Measurements from ENCODE around the gene DHRSX.
"Not testable (repeated sequence)": the region's sequence is repeated elsewhere in the genome, so short reads cannot be mapped to it uniquely, and the experiment has no call there.

Gene DHRSX, protein sequence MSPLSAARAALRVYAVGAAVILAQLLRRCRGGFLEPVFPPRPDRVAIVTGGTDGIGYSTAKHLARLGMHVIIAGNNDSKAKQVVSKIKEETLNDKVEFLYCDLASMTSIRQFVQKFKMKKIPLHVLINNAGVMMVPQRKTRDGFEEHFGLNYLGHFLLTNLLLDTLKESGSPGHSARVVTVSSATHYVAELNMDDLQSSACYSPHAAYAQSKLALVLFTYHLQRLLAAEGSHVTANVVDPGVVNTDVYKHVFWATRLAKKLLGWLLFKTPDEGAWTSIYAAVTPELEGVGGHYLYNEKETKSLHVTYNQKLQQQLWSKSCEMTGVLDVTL

DNA sequence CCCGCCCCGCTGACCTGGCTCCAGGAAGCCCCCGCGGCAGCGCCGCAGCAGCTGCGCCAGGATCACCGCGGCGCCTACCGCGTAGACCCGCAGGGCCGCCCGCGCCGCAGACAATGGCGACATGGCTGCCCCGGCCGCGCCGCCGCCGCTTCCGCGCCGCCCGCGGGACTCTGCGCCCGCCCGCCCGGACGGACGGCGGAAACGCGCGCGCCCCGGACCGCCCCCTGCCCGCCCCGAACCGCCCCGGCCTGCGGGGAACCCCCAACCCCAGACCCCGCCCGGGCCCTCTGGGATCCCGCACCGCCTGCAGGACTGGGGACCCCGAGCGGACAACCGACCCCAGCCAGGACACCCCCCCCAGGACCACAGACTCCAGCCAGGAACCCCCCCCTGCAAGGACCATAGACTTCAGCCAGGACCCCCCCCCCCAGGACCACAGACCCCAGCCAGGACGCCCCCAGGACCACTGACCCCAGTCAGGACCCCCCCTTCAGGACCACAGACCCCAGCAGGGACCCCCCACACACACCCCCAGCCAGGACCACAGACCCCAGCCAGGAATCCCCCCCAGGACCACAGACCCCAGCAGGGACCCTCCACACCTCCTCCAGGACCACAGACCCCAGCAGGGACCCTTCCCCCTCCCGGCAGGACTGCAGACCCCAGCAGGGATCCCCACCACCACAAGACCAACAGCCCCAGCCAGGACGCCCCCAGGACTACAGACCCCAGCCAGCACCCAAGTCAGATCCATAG lies at the start of gene DHRSX, which contains the start of gene ZBED1:
Gene DHRSX, minus strand, starts transcription at position 174 of the 756 bp plus-strand sequence. Its CDS starts 51 bp downstream, at position 123.
Gene ZBED1, minus strand, starts transcription at position 174 of the 756 bp plus-strand sequence. CDS start 10,257 bp downstream, outside the sequence.
- no peak for DNase-seq

DNA sequence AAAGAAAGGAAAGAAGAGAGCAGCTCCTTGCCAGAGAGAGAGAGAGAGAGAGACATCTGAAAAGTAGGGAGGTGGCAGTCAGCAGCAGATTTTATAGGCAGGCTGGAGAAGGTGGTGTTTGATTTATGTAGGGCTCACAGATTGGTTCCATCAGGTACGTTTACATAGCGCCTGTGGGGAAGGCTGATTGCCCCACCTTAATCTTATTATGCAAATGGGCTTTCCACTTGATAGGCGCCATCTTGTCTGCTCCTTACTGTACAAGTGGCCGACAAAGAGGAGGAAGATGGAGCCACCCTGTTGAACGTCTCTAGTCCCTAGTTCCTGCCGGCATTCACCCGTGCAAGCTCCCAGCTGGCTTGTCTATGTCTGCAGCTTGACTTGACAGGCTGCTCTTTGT lies 49.1 kb upstream of the DHRSX start:
- DNase-seq, result no peak

DNA sequence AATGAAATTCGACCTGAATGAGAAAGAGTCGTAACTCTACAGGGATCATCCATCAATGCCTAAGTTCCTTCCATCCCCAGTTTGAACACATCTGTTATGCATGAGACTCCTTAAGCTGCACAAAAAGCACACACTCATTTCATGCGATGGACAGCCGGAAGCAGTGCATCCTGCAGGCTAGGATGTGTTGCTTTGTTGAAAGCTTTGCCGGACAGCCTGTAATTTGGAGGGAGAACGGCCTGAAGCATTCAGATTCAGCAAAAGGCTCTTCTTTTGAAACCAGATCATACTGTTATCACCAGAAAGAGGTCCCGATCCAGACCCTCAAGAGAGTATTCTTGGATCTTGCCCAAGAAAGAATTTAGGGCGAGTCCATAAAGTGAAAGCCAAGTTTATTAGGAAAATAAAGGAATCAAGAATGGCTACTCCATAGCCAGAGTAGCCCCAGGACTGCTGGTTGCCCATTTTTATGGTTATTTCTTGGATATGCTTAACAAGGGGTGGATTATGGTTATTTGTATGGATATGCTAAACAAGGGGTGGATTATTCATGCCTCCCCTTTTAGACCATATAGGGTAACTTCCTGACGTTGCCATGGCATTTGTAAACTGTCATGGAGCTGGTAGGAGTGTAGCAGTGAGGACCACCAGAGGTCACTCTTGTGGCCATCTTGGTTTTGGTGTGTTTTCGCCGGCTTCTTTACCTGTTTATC lies 48.1 kb upstream of the DHRSX start:
- no peak for DNase-seq

DNA sequence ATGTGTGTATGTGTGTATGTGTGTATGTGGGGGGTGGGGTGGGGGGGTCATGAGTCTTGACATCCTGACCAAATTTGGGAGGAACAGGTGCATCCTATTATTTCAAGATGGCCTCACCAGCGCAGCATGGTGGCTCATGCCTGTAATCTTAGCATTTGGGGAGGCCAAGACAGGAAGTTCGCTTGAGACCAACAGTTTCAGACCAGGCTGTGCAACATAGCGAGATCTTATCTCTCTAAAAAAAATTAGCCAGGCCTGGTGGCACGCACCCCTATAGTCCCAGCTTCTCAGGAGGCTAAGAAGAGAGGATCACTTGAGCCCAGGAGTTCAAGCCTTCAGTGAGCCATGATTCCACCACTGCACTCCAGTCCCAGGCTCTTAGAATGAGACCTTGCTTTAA lies 47.0 kb upstream of the DHRSX start:
- DNase-seq, result no peak

DNA sequence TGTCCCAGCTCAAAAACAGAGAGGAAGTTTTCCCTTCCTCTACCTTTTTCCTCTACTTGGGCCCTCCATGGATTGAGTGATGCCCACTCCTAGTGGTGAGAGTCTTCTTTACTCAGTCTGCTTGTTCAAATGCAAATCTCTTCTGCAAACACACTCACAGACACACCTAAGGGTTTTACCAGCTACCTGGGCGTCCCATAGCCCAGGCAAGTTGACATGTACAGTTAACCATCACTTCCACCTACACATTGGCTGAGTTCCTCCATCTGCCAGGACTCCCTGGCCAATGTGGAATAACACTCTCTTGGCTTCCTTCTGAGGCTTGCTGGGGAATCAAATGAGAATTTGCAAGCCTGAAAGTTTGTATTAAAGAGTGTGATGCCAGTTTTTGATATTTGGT lies 45.7 kb upstream of the DHRSX start:
- DNase-seq, result no peak

DNA sequence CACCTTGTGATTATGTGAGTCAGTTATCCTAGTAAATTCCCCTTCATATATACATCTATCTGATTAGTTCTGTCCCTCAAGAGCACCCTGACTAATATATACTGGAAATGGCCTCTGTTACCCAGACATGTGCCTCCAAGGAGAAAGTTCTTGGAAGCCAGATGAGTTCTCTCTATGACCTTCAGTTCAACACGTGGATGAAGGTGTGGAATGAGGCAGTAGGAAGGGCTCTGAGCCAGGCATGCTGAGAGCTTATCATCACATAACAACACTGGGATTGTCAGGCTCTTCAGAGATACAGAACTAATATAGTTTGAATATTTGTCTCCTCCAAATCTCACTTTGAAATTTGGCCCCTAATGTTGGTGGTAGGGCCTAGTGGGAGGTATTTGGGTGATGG lies 44.4 kb upstream of the DHRSX start:
- no peak for DNase-seq

DNA sequence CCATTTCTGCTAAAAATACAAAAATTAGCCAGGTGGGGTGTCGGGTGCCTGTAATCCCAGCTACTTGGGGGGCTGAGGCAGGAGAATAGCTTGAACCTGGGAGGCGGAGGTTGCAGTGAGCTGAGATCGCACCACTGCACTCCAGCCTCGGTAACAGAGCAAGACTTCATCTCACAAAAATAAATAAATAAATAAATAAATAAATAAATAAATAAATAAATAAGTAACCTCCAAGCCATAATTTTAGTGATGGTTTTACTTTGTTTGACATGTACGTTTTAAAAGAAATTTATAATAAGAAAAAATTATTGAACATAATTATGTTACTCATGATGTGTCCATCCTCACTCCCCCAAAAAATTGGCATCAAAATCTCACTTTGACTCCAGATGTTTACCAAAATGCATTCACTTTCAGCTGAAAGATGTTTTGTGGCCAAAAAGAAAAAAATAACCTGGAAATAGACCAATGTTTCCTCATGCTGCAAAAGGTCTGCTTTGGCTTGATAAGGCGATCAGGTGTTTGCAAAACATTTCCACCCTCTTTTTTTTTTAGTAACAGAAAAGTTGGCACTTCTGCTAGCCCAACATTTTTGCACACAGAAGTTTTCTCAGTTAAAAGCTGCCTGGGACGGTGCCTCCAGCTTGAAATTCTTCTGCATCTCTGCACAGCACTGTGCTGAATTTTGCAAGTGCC lies 42.2 kb upstream of the DHRSX start:
- DNase-seq, result no peak

DNA sequence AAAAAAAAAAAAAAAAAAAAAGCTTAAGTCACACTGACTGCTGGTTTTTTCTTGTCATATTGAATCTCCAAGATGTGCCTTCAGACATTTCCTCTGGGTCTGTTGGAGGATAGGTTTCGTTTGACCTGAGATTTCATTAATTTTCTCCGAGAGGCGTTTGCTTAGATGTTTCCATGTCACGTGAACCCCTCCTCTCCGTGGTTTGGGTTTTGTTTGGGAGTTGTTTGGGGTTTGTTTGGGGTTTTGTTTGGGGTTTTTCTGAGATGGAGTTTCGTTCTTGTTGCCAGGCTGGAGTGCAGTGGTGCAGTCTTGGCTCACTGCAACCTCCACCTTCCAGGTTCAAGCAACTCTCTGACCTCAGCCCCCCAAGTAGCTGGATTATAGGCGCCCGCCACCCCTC lies 40.8 kb upstream of the DHRSX start:
- DNase-seq, result no peak

DNA sequence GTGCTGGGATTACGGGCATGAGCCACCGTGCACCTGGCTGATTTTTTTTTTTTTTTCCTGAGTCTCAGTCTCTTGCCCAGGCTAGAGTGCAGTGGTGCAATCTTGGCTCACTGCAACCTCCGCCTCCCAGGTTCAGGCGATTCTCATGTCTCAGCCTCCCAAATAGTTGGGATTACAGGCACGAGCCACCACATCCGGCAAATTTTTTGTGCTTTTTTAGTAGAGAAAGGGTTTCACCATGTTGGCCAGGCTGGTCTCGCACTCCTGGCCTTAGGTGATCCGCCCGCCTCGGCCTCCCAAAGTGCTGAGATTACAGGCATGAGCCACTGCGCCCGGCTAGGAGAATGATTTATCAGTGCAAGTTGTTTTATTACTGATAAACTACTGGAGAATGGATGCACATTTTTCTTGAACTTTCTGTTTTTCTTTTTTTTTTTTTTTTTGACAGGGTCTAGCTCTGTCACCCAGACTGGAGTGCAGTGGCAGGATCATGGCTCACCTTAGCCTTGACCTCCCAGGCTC lies 39.7 kb upstream of the DHRSX start:
- DNase-seq, result no peak

DNA sequence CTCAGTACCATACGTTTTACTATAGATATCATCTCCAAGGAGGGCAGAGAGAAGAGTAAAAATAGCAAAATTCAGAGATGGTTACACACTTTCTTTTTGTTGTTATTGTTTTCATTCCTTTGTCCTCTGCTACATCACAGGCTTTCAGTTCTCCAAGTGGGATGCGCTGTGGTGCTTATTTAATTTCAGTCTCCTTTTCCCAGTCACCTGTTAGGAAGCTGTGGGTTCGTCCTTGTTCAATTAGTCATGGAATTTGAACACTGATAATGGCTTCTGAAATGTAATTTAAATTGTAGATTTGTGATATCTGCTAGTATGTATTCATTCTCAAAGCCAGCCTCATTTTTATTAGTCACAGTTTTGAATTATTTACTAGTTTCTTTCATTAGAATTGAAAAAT lies 38.8 kb upstream of the DHRSX start:
- DNase-seq, result no peak

DNA sequence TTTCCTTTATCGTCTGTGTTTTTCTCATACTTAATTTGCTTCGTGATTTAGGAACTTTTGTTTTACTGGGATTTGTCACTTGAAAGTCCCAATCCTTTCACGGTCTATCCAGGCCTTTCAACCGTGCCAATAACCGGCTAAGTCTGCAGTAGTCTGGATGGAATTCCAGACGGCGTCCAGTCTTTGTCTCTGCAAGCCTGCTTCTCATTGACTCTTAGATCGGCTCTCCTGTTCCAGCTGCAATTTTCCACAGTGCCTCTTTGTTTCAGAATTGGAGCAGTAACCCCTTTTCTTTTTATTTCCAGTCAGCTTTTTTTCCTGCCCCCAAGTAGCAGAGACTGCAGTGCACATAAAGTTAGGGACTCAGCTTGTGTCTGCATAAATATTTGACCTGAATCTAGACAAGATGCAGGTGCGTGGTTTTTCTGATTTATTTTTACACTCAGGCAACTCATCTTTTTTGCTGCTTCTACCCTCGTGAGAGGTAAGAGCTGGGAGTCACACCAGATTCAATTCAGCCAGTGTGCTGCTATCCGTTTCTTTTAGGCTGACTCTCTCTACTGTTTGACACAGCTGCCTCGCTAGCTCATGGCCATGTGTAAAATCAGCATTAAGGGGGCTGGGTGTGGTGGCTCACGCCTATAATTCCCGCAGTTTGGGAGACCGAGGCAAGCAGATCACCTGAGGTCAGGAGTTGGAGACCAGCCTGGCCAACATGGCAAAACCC lies 37.4 kb upstream of the DHRSX start:
- no peak for DNase-seq

DNA sequence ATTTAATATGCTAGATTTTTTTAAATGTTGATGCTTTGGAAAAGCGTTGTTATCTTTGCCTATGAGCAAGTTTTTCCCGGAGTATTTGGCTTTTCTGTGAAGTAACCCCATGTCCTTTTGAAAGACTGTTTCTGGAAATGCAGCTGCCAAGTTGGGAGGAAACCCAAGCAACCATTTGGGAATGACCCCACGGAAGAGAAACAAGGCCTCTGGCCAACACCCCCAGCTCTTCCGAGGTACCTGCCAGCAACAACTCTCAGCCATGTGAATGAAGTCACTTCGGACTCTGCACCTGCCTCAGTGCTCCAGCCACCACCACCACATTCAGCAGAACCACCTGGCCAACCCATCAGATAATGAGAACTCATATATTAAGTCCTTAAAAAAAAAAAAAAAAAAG lies 36.2 kb upstream of the DHRSX start:
- no peak for DNase-seq

DNA sequence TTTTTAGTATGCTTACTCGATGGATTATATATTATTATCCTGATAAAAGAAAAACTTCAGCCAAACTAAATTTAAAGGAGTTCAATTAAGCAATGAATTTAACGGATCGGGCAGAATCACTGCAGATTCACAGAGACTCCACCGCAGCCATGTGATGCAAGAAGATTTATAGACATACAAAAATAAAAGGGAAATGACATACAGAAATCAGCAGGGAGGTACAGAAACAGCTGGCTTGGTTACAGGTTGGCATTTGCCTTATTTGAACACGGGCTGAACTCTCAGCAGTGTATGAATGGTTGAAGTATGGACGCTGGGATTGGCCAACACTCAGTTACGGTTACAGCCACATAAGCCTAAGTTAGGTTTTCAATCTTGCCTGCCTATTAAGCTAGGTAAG lies 35.4 kb upstream of the DHRSX start:
- DNase-seq, result no peak

DNA sequence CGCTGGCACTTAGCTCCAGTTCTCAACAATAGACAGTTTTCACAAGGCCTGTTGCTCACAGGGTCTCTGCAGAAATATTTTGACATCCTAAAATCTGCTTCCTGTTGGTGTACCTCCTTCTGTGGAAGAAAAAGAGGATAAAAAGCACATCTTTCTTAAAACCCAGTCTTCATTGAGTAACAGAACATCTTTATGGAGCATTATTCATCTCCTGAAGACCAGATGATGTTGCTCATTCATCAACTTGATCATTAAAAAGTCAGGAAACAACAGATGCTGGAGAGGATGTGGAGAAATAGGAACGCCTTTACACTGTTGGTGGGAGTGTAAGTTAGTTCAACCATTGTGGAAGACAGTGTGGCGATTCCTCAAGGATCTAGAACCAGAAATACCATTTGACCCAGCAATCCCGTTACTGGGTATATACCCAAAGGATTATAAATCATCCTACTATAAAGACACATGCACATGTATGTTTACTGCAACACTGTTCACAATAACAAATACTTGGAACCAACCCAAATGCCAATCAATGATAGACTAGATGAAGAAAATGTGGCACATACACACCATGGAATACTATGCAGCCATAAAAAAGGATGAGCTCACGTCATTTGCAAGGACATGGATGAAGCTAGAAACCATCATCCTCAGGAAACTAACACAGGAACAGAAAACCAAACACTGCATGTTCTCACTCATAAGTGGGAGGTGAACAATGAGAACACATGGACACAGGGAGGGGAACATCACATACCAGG lies 33.7 kb upstream of the DHRSX start:
- not testable (repeated sequence) for DNase-seq

DNA sequence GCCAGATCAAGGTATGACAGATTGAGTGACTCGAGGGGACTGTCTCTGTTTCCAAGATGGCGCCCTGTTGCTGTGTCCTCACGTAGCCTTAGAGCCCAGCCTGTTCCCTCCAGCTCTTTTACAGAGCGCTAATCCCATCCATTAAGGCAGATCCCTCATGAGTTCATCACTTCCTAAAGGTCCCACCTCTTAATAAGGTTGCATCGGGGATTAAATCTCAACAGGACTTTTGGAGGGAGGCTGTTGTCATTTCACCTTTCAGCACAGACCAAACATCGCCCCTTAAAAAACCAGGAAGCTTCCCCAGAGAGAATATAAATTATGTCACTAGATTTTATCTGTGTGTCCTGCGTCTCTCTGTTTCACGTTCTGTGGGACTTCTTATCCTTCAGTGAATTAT lies 32.6 kb upstream of the DHRSX start:
- no peak for DNase-seq

DNA sequence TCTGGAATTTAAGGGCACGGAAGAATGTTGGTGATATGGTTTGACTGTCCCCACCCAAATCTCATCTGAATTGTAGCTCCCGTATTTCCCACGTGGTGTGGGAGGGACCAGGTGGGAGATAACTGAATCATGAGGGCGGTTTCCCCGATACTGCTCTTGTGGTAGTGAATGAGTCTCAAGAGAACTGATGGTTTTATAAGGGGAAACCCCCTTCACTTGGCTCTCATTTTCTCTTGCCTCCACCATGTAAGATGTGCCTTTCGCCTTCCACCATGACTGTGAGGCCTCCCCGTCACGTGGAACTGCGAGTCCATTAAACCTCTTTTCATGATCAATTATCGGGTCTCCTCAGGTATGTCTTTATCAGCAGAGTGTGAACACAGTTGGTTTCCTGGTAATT lies 25.6 kb upstream of the DHRSX start:
- DNase-seq, result no peak

DNA sequence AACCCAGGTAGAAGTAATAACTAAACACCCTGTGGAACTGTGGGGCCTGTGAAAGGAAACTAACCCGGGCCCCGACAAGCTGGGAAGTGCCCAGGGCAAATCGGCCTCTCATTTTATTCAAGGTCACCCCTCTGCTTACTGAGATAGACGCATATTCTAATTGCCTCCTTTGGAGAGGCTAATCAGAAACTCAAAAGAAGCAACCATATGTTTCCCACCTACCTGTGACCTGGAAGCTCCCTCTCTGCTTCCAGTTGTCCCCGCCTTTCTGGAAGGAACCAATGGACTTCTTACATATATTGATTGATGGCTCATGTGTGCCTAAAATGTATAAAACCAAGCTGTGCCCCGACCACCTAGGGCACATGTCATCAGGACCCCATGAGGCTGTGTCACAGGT lies 23.1 kb upstream of the DHRSX start:
- DNase-seq, result no peak

DNA sequence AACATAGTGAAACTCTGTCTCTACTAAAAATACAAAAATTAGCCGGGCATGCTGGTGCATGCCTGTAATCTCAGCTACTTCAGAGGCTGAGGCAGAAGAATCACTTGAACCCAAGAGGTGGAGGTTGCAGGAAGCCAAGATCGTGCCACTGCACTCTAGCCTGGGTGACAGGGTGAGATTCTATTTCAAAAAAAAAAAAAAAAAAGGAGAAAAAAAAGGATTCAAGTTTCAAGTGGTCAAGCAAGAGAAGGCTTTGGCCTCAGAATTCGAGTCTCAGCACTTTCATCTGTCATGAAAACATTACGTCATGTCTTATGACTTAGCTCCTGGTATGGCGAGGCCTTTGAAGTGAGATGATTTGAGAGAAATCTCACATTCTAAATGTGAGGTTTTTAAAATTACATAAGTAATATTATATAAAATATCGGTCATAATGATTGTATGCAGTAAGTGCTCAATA lies 21.2 kb upstream of the DHRSX start:
- DNase-seq, result no peak

DNA sequence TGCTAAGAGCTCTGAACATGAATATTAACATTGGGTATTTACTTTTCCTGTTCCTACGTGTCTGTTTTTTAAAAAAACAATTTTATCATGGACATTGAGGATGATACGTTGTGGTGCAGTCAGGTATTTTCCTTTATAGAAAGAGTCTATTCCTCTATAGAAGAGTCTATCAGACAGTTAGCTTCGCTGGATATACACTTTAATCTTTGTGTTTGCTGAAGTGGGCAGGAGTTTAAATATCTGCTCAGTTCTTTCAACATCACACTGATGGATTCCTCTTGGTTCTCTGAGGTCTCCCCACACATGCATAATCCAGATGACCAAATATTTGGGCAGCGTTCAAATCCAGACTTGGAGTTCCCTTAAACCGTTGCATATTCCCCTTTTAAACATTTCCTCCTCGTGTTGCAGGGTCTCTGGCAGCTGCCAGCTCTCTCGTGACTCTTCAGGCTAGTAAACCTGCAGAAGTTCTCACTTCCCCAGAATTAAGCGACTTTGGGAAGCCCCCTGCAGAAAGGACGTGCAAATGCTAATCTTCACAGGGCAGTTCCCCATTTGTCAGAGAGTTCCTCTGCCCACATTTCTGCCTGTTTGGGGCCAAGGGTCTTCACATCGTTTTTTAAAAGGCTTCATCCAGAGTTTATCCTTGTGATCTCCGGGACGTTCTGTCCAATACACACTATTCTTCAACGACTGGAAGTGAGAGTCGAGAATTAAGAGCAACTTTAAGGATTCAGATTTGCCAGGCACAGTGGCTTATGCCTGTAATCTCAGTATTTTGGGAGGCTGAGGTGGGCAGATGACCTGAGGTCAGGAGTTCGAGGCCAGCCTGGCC lies 20.5 kb upstream of the DHRSX start:
- DNase-seq, result no peak

DNA sequence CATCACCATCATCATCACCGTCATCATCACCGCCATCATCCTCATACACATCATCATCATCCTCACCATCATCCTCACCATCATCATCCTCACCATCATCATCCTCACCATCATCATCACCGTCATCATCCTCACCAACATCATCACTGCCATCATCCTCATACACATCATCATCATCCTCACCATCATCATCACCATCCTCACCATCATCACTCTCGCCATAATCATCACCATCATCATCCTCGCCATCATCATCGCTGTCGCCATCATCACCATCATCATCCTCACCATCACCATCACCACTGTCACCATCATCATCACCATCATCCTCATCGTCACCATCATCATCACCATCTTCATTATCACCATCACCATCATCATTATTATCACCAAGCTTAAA lies 19.8 kb upstream of the DHRSX start:
- DNase-seq, result no peak
